ENCODE measurements around the gene BRSK2.

The BRSK2 gene

DNA sequence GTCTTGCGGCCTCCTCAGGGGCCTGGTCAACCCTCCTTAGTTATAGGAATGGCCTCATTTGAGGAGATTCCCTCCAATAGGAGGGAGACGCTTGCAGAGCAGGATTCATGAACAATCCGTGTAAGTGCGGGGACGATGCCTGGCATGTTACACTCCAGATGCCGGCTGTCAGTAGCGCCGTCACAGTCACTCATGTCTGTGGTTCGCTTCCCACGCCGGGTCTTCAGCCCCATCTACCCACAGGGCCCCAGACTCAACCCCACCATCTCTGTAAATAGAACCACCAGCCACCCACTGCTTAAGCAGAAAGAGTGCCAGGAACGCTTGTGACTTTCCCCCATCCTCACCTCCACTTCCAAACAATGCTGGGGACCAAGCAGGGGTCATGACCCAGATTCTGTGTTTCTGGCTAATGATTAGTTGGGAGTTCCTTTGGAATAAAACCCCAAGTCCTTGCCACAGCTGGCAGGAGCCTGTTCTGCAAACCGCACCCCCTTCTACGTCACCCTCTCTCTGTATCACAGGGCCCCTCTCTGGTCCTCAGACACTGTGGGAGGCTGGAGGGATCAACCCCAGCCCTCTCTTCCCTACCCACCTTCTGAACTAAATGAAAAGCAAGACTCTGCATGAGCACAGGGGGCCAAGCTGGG lies 41.5 kb upstream of the BRSK2 start:
- no peaks in the 10 kb centered on the region for H3K36me3 ChIP-seq (ENCODE audit: control insufficient read depth in 2 of 2, insufficient read depth in 2 of 2, low read length in 2 of 2)
- no peak overlapping the region for H3K4me3 ChIP-seq (ENCODE audit: low read length in 2 of 2)
- no peaks in the 10 kb centered on the region for H3K4me1 ChIP-seq (ENCODE audit: control insufficient read depth, insufficient read depth, low read length)
- H3K9me3 ChIP-seq (ENCODE audit: control insufficient read depth in 2 of 2, low read length in 2 of 2) = no peaks in the 10 kb centered on the region
- no peak overlapping the region for H3K27ac ChIP-seq (ENCODE audit: low read length)
- no peak overlapping the region for H3K9ac ChIP-seq (ENCODE audit: low read length in 2 of 2)
- peaks cover 0 to 5% of the 10 kb centered on the region in 2 donors for H3K27me3 ChIP-seq (ENCODE audit: control insufficient read depth in 1 of 2, insufficient read depth in 2 of 2, low read length in 2 of 2)

GRCh38 chr11:1348796-1349326 lies 40.9 kb upstream of the BRSK2 start:
- H3K36me3 ChIP-seq (ENCODE audit: control insufficient read depth in 2 of 2, insufficient read depth in 2 of 2, low read length in 2 of 2) = no peaks in the 10 kb centered on the region
- H3K4me1 ChIP-seq (ENCODE audit: control insufficient read depth, insufficient read depth, low read length) = no peaks in the 10 kb centered on the region
- no peak overlapping the region for H3K9ac ChIP-seq (ENCODE audit: low read length in 2 of 2)
- H3K4me3 ChIP-seq (ENCODE audit: low read length in 2 of 2) = no peak overlapping the region
- H3K27me3 ChIP-seq (ENCODE audit: control insufficient read depth in 1 of 2, insufficient read depth in 2 of 2, low read length in 2 of 2) = peaks cover 0 to 5% of the 10 kb centered on the region in 2 donors
- no peak overlapping the region for H3K27ac ChIP-seq (ENCODE audit: low read length)
- no peaks in the 10 kb centered on the region for H3K9me3 ChIP-seq (ENCODE audit: control insufficient read depth in 2 of 2, low read length in 2 of 2)

DNA sequence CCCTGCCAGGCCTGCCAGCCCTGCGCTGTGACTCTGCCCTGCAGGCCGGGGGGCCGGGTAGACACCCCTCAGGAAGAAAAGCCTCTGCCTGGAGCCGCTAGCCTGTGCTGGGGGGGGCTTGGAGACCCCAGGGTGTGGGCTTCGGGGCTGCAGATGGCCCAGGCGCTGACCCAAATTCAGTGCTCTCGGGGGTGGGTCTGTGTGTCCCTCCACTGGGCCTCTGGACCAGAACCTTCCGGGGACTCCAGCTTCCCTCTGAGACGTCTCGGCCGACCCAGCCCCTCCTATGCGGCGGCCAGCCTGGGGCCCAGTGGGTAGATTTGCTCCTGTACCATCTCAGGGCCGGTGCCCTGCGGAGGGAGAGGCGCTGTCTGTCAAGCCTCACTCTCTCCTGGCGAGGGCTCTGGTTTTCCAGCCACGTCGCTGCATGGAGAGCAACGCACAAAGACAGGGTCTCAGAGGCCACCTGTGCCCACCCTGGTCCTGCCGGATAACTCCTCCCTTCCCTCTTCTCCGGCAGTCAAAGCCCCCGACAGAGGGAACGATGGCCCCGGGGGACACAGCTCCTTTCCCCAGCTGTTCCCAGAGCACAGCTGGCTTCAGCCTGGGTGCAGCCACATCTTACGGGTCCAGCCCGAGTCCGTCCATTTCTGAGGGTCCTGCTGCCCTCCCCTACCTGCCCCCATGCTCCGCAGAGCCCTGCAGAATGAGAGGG lies 40.2 kb upstream of the BRSK2 start:
- Histone ChIP-seq H3K9me3 (ENCODE audit: control insufficient read depth in 2 of 2, low read length in 2 of 2) (no peaks in the 10 kb centered on the region), H3K27ac (ENCODE audit: low read length) (no peak overlapping the region), H3K36me3 (ENCODE audit: control insufficient read depth in 2 of 2, insufficient read depth in 2 of 2, low read length in 2 of 2) (no peaks in the 10 kb centered on the region), H3K27me3 (ENCODE audit: control insufficient read depth in 1 of 2, insufficient read depth in 2 of 2, low read length in 2 of 2) (peaks cover 0 to 5% of the 10 kb centered on the region in 2 donors), H3K4me3 (ENCODE audit: low read length in 2 of 2) (no peak overlapping the region), H3K9ac (ENCODE audit: low read length in 2 of 2) (no peak overlapping the region), H3K4me1 (ENCODE audit: control insufficient read depth, insufficient read depth, low read length) (no peaks in the 10 kb centered on the region)

GRCh38 chr11:1350086-1350725 lies 39.5 kb upstream of the BRSK2 start:
- Histone ChIP-seq H3K9ac (ENCODE audit: low read length in 2 of 2) (no peak overlapping the region), H3K4me3 (ENCODE audit: low read length in 2 of 2) (no peak overlapping the region), H3K9me3 (ENCODE audit: control insufficient read depth in 2 of 2, low read length in 2 of 2) (no peaks in the 10 kb centered on the region), H3K4me1 (ENCODE audit: control insufficient read depth, insufficient read depth, low read length) (no peaks in the 10 kb centered on the region), H3K36me3 (ENCODE audit: control insufficient read depth in 2 of 2, insufficient read depth in 2 of 2, low read length in 2 of 2) (no peaks in the 10 kb centered on the region), H3K27me3 (ENCODE audit: control insufficient read depth in 1 of 2, insufficient read depth in 2 of 2, low read length in 2 of 2) (peaks cover 0 to 5% of the 10 kb centered on the region in 2 donors), H3K27ac (ENCODE audit: low read length) (no peak overlapping the region)

DNA sequence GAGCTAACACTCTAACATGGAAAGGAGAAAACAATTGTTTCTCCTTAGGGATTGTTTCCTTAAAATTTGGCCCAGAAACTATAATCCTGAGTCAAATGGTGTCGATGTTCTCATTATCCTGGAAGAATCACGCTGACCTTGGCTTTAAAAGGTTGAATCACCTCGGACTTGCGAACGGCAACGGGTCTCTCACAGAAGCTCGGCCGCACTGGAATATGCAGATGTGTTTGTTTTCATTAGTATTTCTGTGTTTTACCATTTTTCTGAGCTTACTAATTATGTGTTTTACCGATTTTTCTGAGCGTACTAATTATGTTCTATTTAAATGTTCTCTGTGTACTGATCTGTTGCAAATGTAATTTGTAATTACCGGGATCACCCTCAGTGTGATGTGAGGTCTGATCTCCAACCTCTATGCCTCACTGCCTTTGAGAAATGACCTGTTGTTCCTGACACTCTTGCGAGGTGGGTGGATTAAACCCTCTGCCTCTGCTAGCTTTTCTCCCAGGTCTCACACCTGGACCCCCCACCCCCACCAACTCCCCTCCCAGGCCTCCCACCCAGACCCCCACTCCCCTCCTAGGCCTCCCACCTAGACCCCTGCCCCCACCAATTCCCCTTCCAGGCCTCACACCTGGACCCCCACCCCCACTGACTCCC lies 38.3 kb upstream of the BRSK2 start:
- H3K9ac ChIP-seq (ENCODE audit: low read length in 2 of 2) = no peak overlapping the region

DNA sequence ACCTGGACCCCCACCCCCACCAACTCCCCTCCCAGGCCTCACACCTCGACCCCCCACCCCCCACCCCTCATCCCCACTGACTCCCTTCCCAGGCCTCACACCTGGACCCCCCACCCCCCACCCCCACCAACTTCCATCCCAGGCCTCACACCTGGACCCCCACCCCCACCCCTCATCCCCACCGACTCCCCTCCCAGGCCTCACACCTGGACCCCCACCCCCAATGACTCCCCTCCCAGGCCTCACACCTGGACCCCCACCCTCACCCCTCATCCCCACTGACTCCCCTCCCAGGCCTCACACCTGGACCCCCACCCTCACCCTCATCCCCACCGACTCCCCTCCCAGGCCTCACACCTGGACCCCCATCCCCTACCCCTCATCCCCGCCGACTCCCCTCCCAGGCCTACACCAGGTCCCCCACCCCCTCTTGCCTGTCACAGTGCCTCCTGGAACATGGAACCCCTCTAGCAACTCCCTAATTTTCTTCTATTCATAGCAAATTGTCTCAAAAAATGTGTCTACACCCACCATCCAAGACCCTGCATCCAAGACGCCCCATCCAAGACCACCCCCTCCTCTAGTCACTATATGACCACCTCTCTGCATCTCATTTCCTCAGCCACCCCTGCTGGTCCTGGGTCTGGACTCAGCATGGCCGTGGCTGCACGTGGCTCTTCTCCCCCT lies 36.9 kb upstream of the BRSK2 start:
- Histone ChIP-seq H3K4me3 (ENCODE audit: low read length in 2 of 2) (no peak overlapping the region), H3K36me3 (ENCODE audit: control insufficient read depth in 2 of 2, insufficient read depth in 2 of 2, low read length in 2 of 2) (no peaks in the 10 kb centered on the region), H3K27ac (ENCODE audit: low read length) (no peak overlapping the region), H3K27me3 (ENCODE audit: control insufficient read depth in 1 of 2, insufficient read depth in 2 of 2, low read length in 2 of 2) (peaks cover 0 to 8% of the 10 kb centered on the region in 2 donors), H3K9ac (ENCODE audit: low read length in 2 of 2) (no peak overlapping the region), H3K9me3 (ENCODE audit: control insufficient read depth in 2 of 2, low read length in 2 of 2) (no peaks in the 10 kb centered on the region), H3K4me1 (ENCODE audit: control insufficient read depth, insufficient read depth, low read length) (no peaks in the 10 kb centered on the region)

More for the DNA sequence above, 38.3 kb upstream of the BRSK2 start:
- Histone ChIP-seq H3K36me3 (ENCODE audit: control insufficient read depth in 2 of 2, insufficient read depth in 2 of 2, low read length in 2 of 2) (no peaks in the 10 kb centered on the region), H3K4me1 (ENCODE audit: control insufficient read depth, insufficient read depth, low read length) (no peaks in the 10 kb centered on the region), H3K27ac (ENCODE audit: low read length) (no peak overlapping the region), H3K4me3 (ENCODE audit: low read length in 2 of 2) (no peak overlapping the region), H3K9me3 (ENCODE audit: control insufficient read depth in 2 of 2, low read length in 2 of 2) (no peaks in the 10 kb centered on the region), H3K27me3 (ENCODE audit: control insufficient read depth in 1 of 2, insufficient read depth in 2 of 2, low read length in 2 of 2) (peaks cover 0 to 8% of the 10 kb centered on the region in 2 donors)

GRCh38 chr11:1353383-1354124 lies 36.2 kb upstream of the BRSK2 start:
- H3K4me3 ChIP-seq (ENCODE audit: low read length in 2 of 2) = no peak overlapping the region
- H3K9ac ChIP-seq (ENCODE audit: low read length in 2 of 2) = no peak overlapping the region
- H3K4me1 ChIP-seq (ENCODE audit: control insufficient read depth, insufficient read depth, low read length) = no peaks in the 10 kb centered on the region
- H3K27me3 ChIP-seq (ENCODE audit: control insufficient read depth in 1 of 2, insufficient read depth in 2 of 2, low read length in 2 of 2) = peaks cover 0 to 12% of the 10 kb centered on the region in 2 donors
- no peak overlapping the region for H3K27ac ChIP-seq (ENCODE audit: low read length)
- H3K36me3 ChIP-seq (ENCODE audit: control insufficient read depth in 2 of 2, insufficient read depth in 2 of 2, low read length in 2 of 2) = no peaks in the 10 kb centered on the region
- H3K9me3 ChIP-seq (ENCODE audit: control insufficient read depth in 2 of 2, low read length in 2 of 2) = no peaks in the 10 kb centered on the region

DNA sequence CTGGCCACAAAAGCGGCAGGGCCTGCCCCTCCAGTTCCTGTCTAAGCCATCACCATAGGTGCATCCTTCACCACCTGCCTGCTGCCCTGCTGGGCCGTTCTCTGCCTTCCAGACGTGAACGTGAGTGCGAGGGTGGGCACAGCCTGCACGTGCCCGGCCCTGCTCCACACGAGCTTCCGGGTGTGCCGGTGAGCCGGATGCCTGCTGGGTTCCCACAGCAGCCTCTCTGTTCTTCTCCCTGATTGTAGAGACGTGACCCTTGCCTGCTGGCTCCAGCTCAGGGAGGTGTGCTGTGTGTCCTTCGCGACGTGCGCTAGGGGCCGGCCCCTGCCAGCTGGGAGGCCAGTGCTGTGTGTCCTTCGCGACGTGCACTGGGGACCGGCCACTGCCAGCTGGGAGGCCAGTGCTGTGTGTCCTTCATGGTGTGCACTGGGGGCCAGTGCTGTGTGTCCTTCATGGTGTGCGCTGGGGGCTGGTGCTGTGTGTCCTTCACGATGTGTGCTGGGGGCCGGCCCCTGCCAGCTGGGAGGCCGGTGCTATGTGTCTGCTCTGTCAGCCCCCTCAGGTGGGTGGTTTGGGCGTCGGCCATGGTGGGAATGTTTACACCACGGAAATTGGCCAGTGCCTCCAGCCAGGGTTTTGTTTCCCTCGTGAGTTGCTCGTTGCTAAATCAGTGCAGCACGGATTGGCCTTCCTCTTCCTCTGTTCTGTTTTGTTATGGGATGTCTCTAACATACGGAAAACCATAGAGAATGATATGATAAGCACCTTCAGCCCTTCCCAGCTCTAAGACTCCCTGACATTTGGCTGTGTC lies 35.4 kb upstream of the BRSK2 start:
- Histone ChIP-seq H3K4me1 (ENCODE audit: control insufficient read depth, insufficient read depth, low read length) (no peaks in the 10 kb centered on the region), H3K36me3 (ENCODE audit: control insufficient read depth in 2 of 2, insufficient read depth in 2 of 2, low read length in 2 of 2) (no peaks in the 10 kb centered on the region)

GRCh38 chr11:1356007-1356435 lies 33.7 kb upstream of the BRSK2 start:
- Histone ChIP-seq H3K9me3 (ENCODE audit: control insufficient read depth in 2 of 2, low read length in 2 of 2) (no peaks in the 10 kb centered on the region), H3K4me1 (ENCODE audit: control insufficient read depth, insufficient read depth, low read length) (no peaks in the 10 kb centered on the region), H3K27me3 (ENCODE audit: control insufficient read depth in 1 of 2, insufficient read depth in 2 of 2, low read length in 2 of 2) (peaks cover 0 to 10% of the 10 kb centered on the region in 2 donors), H3K4me3 (ENCODE audit: low read length in 2 of 2) (no peak overlapping the region), H3K27ac (ENCODE audit: low read length) (no peak overlapping the region), H3K9ac (ENCODE audit: low read length in 2 of 2) (no peak overlapping the region), H3K36me3 (ENCODE audit: control insufficient read depth in 2 of 2, insufficient read depth in 2 of 2, low read length in 2 of 2) (no peaks in the 10 kb centered on the region)

More for the DNA sequence above, 35.4 kb upstream of the BRSK2 start:
- Histone ChIP-seq H3K9me3 (ENCODE audit: control insufficient read depth in 2 of 2, low read length in 2 of 2) (no peaks in the 10 kb centered on the region), H3K4me3 (ENCODE audit: low read length in 2 of 2) (no peak overlapping the region), H3K27ac (ENCODE audit: low read length) (no peak overlapping the region), H3K27me3 (ENCODE audit: control insufficient read depth in 1 of 2, insufficient read depth in 2 of 2, low read length in 2 of 2) (peaks cover 0 to 12% of the 10 kb centered on the region in 2 donors), H3K9ac (ENCODE audit: low read length in 2 of 2) (no peak overlapping the region)
